DND-41 (cell line): ENCODE data around the gene DTWD1.

Source experiments
- EZH2 ChIP-seq: IDR thresholded peaks from 3 replicates; pipeline ENCODE4 v1.6.1; 2012; ENCODE audit warnings: borderline replicate concordance, low read depth, mild to moderate bottlenecking, moderate library complexity, low read length, inconsistent platforms; ENCODE audit not compliant: severe bottlenecking
- TF ChIP-seq, protein P1 (sequence below): IDR thresholded peaks from 2 replicates; pipeline ENCODE4 v1.5.1; 2012; ENCODE audit warnings: borderline replicate concordance, low read length, moderate library complexity, mild to moderate bottlenecking; ENCODE audit not compliant: poor library complexity, severe bottlenecking; ENCODE audit errors: extremely low read depth

GRCh38 chr15:49637857-49638256 is 17.0 kb downstream of the DTWD1 start:
- TF ChIP-seq, protein P1, sequence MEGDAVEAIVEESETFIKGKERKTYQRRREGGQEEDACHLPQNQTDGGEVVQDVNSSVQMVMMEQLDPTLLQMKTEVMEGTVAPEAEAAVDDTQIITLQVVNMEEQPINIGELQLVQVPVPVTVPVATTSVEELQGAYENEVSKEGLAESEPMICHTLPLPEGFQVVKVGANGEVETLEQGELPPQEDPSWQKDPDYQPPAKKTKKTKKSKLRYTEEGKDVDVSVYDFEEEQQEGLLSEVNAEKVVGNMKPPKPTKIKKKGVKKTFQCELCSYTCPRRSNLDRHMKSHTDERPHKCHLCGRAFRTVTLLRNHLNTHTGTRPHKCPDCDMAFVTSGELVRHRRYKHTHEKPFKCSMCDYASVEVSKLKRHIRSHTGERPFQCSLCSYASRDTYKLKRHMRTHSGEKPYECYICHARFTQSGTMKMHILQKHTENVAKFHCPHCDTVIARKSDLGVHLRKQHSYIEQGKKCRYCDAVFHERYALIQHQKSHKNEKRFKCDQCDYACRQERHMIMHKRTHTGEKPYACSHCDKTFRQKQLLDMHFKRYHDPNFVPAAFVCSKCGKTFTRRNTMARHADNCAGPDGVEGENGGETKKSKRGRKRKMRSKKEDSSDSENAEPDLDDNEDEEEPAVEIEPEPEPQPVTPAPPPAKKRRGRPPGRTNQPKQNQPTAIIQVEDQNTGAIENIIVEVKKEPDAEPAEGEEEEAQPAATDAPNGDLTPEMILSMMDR, result no peak
- no peak for TF ChIP-seq EZH2
